Measurements from ENCODE around the gene POU3F2.

POU3F2 gene

DNA sequence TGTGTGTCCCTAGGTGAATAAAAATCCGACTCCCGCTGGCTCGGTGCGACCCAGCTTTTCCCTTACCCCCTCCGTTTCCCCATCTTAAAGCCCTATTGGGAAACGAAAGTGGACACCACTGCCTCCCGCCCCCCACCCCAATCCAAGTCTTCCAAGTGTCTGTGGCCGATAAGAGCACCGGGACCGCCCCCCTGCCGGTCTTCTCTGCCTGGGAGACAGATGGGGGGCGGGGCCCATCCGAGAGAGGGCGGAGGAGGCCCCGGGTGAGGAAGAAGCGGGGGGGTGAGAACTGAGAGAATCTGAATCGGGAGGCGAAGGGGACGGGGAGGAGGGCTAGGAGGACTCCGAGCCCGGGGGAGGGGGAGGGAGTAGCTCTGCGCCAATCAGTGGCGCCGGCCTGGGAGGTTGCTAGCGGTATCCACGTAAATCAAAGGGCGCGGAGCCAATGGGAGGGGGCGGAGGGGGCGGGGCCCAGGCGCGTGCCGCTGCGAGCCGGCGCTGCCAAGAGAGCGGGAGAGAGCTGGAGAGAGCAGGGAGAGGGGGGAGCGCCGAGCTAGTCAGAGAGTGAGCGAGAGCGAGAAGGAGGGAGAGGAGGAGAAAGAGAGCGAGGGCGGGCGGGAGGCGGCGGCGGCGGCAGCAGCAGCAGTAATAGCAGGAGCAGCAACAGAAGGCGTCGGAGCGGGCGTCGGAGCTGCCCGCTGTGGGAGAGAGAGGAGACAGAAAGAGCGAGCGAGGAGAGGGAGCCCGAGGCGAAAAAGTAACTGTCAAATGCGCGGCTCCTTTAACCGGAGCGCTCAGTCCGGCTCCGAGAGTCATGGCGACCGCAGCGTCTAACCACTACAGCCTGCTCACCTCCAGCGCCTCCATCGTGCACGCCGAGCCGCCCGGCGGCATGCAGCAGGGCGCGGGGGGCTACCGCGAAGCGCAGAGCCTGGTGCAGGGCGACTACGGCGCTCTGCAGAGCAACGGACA lies at the start of gene POU3F2:
Gene POU3F2 (plus strand): TSS at position 515 of the 972 bp plus-strand sequence. CDS start 300 bp downstream, at position 815.
- DNase-seq (ENCODE audit: low read depth in 2 of 2): peak; percentile 53 to 69

GRCh38 chr6:98787435-98787834 lies 46.9 kb upstream of the POU3F2 start:
- DNase-seq (ENCODE audit: low read depth in 2 of 2): no peak

- DNase-seq (ENCODE audit: low read depth in 2 of 2): no peak
These were observed 46.4 kb upstream of the POU3F2 start for GRCh38 chr6:98787961-98788360.

GRCh38 chr6:98794307-98794842 lies 40.0 kb upstream of the POU3F2 start:
- DNase-seq (ENCODE audit: low read depth in 2 of 2): no peak

- DNase-seq (ENCODE audit: low read depth in 2 of 2): no peak
These were observed 37.0 kb upstream of the POU3F2 start for GRCh38 chr6:98797217-98797994.

GRCh38 chr6:98800866-98801265 lies 33.5 kb upstream of the POU3F2 start:
- DNase-seq (ENCODE audit: low read depth in 2 of 2): no peak

GRCh38 chr6:98808541-98809210 lies 25.7 kb upstream of the POU3F2 start:
- DNase-seq (ENCODE audit: low read depth in 2 of 2): no peak

DNA sequence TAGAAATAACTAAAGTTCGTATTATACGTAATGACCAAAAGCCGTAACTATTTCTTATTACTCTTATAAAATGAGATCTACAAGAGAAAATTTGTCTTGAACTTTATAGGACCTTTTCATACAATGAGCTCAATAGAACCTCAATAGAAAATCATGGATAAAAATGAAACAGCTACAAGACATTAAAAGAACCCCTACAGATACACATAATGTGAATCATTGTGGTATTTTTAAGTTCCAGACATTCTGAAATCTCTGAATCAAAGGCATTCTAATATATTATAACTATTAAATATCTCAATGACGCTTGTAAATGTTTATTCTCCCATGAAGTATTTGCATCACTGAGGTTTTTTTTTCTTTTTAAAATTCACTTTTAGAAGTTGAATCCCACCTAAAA lies 22.2 kb upstream of the POU3F2 start:
- no peak for DNase-seq (ENCODE audit: low read depth in 2 of 2)

DNA sequence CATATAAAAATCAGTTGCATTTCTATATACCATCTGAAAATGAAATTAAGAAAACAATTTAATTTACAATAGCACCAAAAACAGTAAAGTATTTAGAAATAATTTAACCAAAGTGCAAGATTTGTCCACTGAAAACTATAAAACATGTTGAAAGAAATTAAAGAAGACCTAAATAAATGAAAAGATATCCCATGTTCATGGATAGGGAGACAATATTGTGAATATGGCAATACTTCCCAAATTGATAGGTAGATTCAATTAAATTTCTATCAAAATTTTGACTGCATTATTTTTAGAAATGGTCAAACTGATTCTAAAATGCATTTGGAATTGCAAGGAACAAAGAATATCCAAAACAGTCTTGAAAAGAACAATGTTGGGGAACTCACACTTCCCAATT lies 17.6 kb upstream of the POU3F2 start:
- no peak for DNase-seq (ENCODE audit: low read depth in 2 of 2)

DNA sequence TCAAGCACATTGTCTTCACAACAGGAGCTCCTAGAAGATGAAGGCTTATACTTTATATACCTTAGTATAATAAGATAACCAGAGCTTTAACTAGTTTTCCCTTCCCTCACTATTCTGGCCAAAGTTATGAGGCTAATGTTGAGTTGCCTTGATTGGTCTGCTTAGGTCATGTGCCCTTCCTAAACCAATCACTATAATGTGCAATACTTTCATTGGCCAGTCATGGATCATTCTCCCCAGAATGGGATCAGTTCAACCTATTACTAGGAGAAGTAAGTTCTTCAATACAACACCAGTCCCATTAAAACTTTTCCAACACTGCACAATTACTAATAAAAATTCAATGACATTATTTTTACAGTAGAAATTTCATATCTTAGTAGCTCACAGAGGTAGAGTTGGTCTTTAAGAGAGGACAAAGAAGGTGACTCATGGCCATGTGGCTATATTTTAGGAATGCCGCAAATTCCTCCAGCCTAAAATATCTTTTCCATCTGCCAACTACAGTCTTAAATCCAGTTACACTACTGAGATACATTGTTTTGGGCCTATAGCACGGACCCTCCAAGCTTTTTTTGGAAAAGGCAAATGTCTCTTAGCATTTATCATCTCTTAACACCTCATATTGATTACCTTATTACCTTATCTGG lies 12.5 kb upstream of the POU3F2 start:
- no peak for DNase-seq (ENCODE audit: low read depth in 2 of 2)

DNA sequence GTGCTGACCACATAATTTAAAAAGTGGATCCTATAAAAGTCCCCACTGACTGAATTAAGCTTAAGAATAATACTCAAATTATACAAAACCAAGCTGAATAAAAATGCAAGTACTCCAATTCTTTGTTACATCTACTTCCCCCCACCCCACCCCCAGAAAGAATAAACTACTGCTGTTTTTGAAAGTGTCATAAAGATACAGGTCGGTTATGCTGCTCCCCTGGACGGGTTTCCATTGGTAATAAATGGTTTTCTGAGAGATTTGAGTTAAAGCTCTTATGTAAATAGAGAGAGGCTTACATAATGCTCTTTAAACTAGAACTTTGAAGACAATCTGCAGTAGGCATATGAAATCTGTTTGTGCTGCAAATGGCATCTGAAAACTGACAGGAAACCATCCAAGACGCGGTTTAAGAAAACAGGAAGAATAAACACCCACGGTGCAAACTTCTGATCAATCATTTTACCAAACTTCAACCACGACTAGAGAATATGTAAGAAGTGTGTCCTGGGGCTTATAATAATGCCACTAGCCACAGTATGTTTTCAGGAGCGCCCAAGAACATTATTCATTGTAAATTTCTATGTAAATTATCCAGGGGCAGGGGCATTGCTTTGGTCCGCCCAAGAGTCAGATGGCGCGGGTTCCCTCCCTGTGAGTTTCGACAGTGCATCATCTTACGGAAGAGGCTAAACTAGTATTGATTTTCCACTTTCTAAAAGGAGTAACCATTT lies 10.8 kb upstream of the POU3F2 start:
- no peak for DNase-seq (ENCODE audit: low read depth in 2 of 2)

- DNase-seq (ENCODE audit: low read depth in 2 of 2): no peak
These were observed 10.0 kb upstream of the POU3F2 start for GRCh38 chr6:98824162-98824901.

DNA sequence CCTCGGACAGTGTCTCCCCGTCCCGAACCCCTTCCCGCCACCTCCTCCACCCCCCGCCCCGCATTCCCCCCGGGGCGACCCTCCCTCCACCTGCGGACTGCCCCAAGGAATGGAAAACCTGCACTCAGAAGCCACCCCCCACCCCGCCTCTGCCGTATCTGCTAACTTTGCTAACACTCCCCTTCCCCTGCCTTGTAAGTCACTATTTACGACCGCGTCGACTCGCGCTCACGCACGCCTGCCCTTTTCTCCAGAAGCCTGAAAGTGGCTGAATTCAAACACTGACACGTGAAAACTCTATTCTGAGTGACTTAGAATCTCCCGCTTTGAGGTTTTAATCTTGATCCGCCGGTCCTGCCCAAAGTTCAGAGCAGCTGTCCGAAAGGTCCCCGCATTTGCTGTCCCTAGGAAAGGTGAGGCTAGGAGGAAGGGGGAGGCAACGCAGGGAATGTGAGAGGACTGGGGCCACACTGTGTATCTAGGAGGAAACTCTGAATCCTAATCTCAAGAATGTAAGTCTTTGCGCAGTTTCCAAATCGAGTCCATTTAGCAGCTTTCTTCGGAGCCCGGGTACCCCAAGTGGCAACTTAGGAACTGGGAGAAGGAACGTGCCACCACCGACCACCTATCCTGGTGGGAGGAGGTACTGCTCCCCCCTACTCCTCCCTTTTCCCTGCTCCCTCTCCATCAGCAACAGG lies 9.3 kb upstream of the POU3F2 start:
- DNase-seq (ENCODE audit: low read depth in 2 of 2): no peak

GRCh38 chr6:98825600-98826230 lies 8.7 kb upstream of the POU3F2 start:
- DNase-seq (ENCODE audit: low read depth in 2 of 2): no peak

GRCh38 chr6:98827295-98828159 lies 6.8 kb upstream of the POU3F2 start:
- DNase-seq (ENCODE audit: low read depth in 2 of 2): no peak

GRCh38 chr6:98828211-98828788 lies 6.1 kb upstream of the POU3F2 start:
- no peak for DNase-seq (ENCODE audit: low read depth in 2 of 2)

GRCh38 chr6:98828941-98829411 lies 5.4 kb upstream of the POU3F2 start:
- DNase-seq (ENCODE audit: low read depth in 2 of 2): no peak

Data from stimulated activated CD4-positive, alpha-beta T cell treated with anti-CD3 and anti-CD28 coated beads, Interleukin-4, amount 100 ng/mL, for 48 hours (primary cell).